Measurements from ENCODE around the gene LRRK1.

The LRRK1 gene

DNA sequence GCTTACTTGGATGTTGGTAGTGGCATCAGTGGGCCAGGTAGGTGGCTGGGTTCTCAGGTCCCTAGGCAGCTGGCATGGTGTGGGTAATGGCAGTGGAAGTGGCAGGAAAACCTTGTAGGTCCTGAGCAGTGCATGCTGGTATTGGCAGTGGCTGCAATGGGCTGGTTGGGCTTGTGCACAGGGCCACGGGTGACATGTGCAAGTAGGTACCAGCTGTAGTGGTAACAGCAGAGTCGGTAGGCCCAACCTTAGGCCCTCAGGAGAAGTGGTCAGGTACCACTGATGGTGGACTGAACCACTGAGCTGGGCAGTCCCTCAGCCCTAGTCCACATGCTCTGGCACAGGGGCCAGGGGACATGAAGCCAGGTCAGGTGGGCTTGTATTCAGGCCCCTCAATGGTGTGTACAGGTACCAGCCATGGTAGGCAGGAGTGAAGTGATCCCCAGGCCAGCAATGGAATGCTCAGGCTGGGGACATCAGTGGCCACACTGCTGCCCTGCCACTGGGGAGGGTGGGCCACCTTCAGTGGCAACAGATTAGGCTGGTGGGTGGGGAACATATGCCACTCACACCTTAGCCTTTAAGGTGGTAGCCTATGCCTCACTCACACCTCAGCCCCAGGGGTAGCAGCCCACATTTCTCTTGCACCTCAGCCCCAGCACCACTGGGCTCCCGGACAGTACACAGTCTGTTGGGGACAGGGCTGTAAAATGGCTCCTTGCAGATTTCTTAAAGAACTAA lies 118.1 kb downstream of the LRRK1 start:
- no peak for DNase-seq (ENCODE audit: low read depth in 1 of 2, low spot score in 1 of 2)

DNA sequence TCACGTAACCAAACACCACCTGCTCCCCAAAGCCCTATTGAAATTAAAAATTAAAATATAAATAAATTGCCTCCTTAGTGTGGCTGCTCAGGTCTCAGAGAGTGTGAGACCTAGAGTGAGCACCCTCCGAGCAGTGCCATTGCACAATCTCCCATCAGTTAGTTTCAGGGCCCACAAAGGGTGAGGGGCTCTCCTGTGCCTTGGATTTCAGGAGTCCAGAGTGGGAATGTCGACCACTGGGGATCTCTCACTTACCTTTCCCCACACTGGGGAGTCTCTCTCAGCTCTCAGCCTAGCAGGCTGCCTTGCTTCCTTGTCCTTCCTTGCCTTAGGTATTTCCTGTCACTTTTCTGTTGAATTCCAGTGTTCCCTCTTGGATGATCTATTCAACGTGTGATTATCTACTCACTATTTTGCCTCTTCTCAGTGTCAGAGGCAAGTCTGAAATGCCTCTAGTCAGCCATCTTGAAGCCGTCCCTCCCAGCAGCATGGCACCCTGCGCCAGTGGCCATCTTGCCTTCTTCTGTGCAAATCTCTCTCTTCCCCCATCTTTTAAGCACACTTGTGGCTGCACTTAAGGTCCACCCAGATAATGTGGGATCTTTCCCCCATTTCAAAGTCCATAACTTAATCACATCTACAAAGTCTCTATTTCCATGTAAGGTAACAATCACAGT lies 119.3 kb downstream of the LRRK1 start:
- DNase-seq (ENCODE audit: low read depth in 1 of 2, low spot score in 1 of 2), result no peak

DNA sequence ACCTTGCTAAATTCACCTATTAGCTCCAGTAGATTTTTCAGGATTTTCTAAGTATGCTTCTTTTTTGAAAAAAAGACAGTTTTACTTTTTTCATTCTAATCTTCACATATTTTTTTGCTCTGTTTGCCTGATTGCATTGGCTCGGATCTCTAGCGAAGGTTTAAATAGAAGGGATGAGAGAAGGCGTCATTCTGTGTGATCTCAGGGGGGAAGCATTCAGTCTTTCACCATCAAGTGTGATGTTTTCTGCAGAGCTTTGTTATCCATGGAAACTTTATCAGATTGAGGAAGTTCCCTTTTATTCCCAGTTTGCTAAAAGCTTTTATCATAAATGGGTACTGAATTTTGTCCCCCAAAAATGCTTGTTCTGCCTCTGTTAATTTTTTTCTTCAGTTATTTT lies 120.3 kb downstream of the LRRK1 start:
- DNase-seq (ENCODE audit: low read depth in 1 of 2, low spot score in 1 of 2), result no peak

DNA sequence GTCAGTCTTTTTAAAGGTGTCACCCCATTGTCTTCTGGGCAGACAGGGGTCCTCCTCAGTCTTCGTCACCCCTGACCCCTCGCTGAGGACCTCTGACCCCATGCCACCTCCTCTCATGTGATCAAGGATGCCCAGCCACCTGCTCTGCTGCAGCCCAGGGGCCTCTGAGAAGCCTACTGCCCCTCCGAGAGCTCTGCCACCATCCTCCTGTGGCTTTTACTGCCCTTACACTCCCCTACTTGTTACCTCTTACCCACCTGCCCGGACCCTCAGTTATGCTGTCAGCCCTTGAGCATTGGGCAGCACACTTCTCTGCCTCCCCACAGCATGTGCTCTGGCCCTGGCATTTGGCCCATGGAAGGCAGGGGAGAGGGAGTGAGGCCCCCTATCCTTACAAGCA lies 123.2 kb downstream of the LRRK1 start:
- no peak for DNase-seq (ENCODE audit: low read depth in 1 of 2, low spot score in 1 of 2)

DNA sequence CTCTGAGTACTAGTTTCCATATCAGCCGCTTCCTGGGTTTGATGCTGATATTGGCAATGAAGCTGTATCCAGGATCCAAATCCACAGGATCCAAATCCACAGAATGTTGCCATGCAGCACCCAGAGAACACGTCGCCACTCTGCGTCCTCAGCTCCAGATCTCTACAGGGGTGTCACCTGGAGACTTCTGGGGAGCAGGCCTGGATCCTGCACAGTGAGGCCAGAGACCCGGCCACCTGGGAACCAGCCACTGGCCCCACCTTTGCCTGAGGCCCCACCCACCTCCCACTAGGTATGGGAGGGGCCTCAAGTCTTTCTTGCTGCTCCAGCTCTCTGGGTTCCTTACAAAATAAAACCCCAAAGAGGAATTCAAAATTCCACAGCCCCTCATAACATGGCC lies 123.9 kb downstream of the LRRK1 start:
- DNase-seq (ENCODE audit: low read depth in 1 of 2, low spot score in 1 of 2), result no peak

DNA sequence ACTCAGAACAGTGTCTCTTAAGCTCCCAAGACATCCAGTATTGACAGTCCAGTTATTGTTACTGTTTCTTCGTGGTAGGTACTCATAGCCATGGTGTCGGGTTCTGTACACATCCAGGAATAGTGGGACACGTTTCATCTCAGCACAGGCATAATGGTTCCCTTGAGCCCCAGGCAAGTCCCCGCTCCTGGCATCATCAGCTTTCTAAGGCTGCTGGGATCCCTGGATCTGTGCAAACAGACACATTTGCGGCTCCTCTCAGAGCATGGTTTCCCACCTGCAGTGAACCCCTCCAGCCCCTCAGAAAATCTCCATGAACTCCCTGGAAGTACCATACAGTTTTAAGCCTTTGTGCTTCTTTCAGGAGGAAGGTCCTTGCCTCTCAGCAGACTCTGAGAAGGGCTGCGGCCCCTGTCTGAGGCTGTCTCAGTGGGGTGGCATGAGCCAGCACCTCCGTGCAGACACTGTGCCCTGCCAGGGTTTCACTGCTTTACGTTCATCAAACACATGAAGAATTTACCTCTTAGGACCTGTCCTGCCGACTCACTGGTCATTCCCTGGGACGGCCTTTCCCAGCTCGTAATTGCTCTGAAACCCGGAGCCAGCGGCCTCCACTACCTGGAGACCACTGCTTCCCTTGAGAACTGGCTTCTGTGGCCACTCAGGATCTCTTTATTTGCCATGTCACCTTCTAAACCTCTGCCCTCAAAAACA lies 124.9 kb downstream of the LRRK1 start:
- DNase-seq (ENCODE audit: low read depth in 1 of 2, low spot score in 1 of 2), result no peak

DNA sequence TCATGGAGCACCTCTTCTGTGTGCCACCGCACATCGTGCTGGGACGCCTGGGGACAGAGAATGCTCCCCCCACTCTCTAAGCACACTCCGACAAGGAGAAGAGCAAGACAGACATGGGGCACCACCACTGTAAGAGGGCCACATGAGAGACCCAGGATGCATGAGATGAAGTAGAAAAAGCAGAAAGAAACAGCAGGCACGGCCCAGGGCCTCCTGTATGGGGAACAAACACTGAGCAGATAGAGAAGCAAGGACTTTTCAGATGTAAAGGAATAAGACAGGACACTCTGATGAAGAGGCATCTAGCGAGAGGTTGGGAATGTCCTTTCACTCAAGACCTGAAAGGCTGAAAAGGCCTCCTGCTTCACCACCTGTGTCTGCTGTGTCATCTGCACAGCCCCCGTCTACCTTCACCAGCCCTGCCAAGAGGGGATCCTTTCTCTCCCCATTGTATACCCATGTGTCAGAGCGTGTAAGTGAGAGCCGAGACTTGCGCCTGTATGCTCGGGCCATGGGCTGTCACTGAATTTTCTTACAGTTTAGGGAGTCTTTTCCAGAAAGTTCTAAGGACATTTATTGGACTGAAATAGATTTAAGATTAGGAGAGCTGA lies 125.6 kb downstream of the LRRK1 start:
- DNase-seq (ENCODE audit: low read depth in 1 of 2, low spot score in 1 of 2), result no peak

DNA sequence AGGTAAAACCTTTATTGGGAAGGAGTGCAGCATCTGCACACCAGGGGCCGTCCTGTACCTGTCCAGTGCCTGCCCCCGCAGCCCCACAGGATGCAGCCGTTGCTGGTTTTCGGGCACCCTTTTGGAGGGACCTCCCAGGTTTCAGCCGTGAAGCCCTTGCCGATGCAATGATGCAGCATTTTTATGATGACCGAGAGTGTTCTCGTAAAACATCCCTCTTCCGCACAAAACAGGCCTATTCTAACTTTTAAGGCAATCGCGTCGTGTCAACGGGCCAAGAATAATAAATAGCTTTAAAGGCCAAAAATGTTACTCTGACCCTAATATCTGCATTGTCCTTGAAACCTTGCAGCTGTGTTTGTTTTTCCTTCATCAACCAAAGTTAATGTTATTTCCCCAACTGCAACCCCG lies 126.1 kb downstream of the LRRK1 start:
- no peak for DNase-seq (ENCODE audit: low read depth in 1 of 2, low spot score in 1 of 2)

DNA sequence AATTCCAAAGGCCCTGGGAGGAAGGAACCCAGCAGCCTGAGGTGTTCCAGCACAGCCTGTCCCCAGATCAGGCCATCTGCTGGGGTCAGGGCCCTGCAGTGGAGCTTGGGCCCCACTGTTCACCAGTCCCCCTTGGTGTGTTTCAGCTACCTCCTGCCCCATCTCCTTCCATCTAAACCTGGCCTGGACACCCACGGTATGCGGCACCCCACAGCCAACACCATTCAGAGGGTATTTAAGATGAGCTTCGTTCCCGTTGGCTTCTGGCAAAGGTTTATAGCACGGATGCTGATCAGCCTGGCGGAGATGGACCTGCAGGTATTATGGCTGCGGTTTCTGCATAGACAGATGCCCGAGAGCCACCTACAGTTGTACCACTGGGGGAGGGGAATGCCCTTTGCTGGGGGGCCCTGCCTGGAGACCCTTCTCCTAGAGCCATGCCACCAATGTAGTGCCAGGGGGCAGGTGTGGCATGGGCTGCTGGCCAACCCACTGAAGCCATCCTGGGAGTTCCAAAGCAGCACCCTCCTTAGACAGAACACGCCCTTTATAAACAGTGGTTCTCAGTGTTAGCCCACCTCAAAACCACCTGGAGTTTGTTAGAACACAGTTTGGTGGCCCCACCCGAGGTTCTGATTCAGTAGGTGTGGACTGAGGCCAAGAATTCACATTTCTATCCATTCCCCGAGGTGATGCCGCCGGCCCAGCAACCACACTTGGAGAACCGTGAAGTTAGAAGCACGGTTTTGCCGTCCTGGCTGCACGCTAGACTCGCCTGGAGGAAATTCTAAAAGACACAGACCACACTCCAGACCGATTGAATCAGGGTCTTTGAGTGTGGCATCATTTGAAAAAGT lies 126.9 kb downstream of the LRRK1 start:
- no peak for DNase-seq (ENCODE audit: low read depth in 1 of 2, low spot score in 1 of 2)

DNA sequence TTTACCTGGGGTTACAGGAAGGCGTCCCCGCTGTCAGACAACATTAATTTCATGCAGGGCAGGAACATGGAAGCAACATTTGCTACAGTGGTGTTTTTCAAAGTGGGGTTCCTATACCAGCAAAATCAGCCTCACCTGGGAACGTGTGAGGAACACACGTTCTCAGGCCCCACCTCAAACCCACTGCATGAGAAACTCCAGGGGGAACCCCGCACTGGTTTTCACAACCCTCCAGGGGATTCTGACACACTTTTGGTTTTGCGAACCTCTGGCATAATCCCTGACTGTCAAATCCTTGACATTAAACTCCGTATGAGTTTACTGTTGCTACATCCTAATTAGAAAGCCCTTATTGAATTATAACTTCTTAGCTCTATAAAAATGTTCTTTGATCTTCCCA lies 127.7 kb downstream of the LRRK1 start:
- DNase-seq (ENCODE audit: low read depth in 1 of 2, low spot score in 1 of 2), result no peak

DNA sequence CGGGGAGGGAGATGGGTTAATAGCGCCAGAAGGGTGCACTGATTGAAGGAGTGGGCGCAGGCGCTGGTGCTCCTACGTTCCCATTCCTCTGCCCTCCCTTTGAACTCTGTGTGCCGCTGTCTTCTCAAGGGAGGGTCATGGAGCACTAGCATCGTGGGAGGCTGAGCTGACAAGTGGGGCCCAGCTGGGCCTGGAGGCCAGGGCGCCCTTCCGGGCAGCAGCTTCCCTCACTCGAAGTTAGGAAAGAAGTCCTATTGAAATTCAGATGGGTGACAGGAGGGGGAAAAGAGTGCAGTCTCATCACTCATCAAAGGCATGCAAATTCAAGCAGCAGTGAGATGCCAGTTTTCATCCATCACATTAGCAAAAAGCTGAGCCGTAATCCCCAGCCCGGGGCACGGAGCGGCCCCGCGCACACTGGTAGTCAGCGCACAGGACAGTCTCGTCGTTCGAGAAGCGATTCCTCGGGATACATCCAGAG lies 128.2 kb downstream of the LRRK1 start:
- no peak for DNase-seq (ENCODE audit: low read depth in 1 of 2, low spot score in 1 of 2)

DNA sequence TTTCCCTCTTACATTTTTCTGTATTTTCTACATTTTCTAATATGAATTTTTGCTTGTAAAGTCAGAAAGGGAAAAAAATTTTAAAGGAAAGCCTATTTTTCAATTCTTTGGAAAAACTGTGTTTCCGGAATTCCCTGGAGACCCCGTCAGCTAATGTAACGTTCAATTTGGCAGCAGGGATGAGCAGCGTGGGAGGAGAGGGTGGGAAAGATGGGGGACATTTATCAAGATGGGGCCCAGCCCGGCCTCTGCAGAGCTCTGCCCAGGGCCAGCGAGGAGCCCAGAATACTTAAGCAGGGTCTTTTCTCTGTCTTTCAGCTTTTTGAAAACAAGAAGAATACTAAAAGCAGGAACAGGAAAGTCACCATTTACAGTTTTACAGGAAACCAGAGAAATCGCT lies 129.0 kb downstream of the LRRK1 start:
- no peak for DNase-seq (ENCODE audit: low read depth in 1 of 2, low spot score in 1 of 2)

DNA sequence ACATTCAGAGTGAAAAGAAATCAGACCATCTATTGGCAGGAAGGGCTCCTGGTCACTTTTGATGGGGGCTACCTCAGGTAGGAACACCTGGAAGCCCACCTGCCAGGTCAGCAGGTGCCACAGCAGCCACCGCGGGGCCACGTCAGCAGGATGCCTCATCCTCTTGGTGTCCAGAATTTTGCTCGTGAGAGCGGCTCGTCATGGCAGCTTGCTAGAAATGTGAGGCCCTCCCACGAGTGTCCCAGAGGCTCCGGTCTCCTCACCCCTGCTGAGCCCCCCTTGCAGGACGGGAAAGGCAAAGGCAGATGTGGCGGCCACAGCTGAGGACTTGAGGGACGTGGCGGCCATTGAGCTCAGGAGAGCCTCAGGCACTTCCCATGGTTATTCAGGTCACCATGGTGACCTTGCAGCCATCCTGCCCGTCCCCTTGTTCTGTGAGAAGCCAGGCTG lies 129.4 kb downstream of the LRRK1 start:
- no peak for DNase-seq (ENCODE audit: low read depth in 1 of 2, low spot score in 1 of 2)

DNA sequence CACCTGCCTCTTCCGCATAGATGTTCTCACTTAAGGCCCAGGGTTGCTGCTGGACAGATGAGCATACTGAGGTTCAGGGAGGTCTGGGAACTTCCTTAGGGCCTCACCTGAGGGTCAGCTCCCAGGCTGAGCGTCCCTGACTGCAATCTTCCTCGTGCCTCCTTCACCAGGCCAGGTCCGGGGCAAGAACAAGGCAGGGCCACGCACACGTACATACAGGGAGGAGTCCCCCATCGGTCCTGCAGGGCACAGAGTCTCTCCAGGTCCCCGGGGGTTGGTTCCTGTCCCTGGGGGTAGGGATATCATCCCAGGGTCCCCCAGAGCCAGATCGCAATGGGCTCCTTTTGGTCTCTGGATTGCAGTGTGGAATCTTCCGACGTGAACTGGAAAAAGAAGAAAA lies 130.1 kb downstream of the LRRK1 start:
- DNase-seq (ENCODE audit: low read depth in 1 of 2, low spot score in 1 of 2), result no peak

DNA sequence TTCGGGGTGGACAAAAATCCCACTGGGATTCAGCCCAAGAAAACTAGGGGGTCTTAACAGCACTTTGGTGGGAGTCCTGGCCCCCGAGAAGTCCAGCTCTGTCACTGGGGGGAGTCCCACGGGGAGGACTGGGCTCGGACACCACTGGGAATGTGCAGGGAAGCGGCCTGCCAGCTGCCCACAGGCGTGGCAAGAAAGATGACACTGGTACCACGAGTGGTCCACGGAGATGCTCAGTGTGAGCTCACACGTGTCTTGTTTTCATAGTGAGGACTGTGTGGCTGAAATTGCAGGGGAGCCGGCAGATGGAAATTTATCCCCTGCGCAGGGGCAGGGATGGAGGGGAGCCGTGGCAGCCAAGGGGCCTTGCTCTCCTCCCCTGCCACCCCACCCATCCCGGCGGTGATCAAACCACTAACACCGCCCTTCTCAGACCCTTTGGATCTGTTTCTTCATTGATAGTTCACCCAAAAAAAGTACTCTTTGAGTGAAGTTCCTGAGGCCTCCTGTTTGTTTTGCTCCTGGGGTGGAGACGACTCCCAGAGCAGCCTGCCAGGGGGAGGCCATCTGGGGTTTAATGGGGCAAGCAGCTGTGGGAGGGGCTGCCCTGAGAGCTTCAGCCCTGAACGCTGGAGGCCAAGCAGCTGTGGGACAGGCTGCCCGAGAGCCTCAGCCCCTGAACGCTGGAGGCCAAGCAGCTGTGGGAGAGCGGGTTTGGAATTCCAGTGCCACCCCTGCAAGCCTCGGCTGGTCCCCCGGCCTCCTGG lies 130.9 kb downstream of the LRRK1 start:
- DNase-seq (ENCODE audit: low read depth in 1 of 2, low spot score in 1 of 2), result no peak

DNA sequence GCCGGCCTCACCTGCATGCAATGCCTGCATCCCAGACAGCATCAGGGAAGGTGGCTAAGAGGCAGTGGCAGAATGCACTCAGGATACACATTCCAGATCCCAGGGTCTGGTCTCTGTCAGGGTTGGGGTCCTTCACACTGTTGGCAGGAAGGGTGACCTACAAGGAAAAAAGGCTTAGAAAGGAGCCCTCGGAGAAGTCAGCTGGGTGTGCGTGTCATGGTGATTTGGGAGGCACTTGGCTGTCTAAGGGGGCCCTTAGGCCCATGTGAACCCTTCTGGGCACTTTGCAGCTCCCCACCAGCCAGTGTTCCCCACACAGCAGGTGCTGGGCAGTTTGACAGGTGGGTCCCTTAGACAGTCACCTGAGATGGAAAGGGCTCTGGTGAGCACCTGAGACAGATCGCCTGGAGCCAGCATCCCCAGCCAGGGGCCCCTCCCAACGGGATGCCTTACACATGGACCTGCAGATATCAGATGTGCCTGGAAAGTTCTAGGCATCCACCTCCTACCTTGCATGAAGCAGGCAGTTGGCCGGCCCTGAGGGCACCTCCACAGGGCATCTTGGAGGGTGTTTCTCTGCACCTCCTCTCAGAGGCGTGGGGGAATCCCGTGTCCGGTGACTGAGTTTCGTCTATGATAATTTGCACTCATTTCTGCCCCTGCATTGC lies 131.6 kb downstream of the LRRK1 start:
- no peak for DNase-seq (ENCODE audit: low read depth in 1 of 2, low spot score in 1 of 2)

DNA sequence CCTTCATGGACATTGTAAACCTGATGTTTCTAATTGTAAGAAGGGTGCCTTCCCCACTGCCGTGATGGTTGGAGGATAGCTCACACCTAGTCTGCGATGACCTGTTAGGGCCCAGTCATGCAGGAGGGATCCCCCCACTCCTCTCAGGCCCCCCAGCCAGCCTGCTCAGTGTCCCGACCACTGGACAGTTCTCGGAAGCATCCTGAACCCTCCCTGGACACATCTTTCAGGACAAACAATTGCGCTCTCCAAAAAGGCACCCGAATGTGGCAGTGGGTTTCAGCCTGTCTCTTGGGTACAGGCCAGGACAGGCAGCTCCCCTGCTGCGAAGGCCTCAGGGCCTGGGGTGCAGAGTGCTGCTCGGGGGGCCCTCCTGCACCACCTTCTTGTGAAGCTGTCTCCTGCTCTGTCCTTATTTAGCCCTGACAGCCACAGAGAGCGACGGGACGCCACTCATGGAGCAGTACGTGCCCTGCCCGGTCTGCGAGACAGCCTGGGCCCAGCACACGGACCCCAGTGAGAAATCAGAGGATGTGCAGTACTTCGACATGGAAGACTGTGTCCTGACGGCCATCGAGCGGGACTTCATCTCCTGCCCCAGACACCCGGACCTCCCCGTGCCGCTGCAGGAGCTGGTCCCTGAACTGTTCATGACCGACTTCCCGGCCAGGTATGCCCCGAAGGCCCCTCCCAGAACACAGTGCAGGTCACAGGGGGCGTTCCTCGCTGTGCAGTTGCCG lies 132.3 kb downstream of the LRRK1 start:
- DNase-seq (ENCODE audit: low read depth in 1 of 2, low spot score in 1 of 2), result no peak

DNA sequence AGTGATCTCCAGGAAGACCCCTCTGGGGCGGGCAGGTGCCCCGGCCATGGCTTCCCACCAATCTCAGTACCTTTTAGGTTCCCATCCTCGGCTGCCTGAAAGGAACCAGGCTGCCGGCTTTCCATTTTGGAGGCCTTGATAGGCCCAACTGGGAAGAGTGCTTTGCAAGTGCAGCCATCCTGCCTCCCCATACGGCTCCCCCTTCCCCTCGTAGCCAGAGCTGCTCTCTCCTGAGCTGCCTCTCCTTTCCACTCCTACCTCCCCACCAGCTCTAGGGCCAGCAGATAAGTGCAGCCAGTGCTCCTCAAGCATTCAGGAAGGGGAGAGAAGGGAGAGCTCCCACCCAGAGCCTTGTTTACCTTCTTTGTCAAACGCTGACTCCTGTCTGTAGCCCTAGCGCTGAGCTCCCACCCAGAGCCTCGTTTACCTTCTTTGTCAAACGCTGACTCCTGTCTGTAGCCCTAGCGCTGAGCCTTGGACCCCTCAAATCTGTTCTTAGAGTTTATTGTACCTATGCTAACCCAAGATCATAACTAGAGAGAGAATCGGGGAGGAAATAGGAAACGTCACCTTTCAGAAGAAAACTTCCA lies 133.0 kb downstream of the LRRK1 start:
- no peak for DNase-seq (ENCODE audit: low read depth in 1 of 2, low spot score in 1 of 2)
